Hypothalamus (tissue), 51 donors: ENCODE measurements around the gene CCR7.
"Not testable (repeated sequence)": the region's sequence is repeated elsewhere in the genome, so short reads cannot be mapped to it uniquely, and the experiment has no call there.

Experiments
- DNase-seq, 51 donors: peaks; one replicate each; lab custom pipeline; 2025; lab: John Stamatoyannopoulos, UW

Gene CCR7

DNA sequence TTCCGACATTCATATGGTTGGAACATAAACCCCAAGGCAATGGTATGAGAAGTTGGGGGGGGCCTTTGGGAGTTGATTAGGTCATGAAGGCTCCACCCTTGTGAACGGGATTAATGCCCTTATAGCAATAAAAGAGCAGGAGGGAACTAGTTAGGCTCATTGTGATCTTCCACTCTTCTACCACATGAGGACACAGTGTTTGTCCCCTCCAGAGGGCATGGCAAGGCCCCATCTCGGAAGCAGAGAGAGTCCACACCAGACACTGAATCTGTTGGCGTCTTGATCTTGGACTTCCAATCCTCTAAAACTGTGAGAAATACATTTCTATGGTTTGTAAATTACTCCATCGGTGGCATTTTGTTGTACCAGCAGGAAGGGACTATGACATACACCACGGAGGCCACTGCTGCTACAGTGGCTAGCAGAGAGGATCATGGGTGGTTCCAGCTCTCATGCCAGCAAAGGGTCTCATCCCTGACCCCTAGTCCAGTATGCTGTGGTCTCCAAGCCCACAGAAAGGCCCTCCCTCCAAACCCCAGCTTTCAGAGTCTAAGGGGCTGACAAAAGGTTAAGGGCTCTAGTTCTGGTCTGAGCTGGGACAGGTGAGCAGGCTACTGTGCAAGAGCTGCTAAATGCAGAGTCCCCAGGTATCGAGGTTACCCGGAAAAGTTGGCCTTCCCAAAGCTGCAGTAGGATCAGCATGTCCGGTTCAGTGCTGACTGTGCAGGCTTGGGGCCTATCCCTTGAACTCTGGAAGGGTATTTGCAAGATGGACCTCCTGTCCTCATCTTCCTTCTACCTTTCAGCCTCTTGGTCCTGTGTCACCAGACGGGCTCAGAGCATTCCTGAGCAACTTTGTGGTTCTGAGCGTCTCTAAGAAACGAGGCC, 12.2 kb downstream of the CCR7 start:
- DNase-seq = peak in 1 of 51 donors; percentile 51

DNA sequence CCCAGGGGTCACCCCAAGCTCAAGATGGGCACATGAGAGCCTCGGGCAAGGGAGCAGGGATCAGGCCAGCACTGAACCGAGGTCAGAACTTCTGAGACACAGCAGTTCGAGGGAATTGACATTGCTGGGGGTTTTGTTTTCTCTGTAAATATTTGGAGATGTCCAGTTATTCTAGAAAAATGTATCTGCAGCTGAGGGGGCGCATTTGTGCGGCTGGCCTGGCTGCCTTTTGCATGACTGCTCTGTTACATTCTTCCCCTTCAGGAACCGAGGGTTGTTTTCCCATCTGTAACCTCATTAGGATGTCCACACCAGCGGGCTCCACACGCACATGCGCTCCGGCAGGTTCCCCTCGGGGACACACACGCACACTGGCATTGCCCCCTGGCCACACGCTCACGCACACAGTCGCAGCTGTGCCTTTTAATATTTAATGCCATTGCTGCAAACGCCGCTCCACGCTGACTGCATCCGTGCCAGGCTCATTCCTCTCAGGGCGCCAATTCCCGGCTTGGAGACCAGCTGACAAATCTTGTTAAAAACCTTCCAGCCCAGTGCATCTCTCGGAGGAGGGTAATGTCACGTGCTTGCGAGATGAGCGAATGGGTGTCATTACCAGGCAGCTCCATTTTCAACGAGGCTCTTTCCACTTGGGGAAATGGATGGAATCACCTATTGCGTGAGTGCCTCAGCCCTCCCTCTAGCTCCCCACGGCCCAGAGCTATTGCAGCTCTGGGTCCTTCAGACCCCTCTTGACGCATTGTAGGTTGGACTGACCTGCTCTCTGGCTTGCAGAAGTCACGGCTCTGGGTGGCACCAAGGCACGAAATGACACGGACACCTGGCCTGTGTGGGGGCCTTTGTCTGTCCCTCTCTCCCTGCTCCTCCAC, 13.1 kb downstream of the CCR7 start:
- peak in 14 of 51 donors; percentile 16 to 57 (median 32) for DNase-seq

DNA sequence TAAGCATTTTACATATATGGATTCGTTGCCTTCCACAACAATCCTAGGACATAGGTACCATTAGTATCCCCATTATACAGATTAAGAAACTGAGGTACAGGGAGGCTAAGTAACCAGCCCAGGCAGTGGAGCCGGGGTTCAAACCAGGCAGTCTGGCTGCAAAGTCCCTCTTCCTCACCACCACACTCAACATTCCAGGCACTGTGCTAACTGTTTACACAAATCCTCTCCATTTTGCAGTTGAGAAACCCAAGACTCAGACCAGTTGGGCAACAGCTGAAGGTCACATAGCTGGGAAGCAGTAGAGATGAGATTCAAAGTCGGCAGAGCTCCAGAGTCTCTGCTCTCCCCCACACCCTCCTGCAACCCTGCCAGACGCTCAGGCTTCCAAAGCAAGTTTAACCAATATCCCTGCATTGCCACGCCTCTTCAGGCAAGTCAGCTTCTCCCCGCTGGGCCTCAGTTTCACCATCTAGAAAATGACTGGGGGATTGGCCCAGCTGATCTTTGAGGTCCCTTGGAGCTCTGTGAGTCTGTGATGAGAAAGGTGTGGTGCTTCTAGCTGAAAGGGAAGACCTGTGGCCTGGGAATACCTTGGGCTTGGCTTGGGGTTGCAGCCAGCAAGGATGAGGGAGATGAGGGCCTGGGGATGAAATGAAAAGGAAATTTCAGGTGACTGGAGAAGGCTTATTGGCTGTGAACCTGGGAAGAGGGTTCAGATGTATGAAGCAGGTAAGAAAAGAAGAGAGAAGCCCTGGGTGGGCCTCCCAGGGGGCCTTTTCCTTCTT, 14.0 kb downstream of the CCR7 start:
- no peak for DNase-seq

DNA sequence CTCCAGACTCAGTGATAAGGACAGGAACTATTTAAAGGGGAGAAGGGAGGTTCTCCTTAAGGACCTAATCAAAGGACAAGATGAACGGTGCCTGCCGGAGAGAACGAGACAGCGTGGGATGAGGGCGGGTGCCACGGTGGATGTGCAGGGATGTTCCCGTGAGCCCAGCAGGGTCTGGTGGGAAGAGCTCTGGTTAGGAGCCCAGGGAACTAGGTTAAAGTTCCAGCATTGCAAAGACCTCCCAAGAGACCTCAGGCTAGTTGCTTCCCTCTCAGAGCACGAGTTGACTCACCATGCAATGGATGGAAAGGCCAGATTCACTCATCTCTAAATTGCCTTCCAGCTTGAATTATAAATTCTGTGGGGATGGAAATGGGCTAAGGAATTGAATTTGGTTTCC, 14.7 kb downstream of the CCR7 start:
- no peak for DNase-seq

DNA sequence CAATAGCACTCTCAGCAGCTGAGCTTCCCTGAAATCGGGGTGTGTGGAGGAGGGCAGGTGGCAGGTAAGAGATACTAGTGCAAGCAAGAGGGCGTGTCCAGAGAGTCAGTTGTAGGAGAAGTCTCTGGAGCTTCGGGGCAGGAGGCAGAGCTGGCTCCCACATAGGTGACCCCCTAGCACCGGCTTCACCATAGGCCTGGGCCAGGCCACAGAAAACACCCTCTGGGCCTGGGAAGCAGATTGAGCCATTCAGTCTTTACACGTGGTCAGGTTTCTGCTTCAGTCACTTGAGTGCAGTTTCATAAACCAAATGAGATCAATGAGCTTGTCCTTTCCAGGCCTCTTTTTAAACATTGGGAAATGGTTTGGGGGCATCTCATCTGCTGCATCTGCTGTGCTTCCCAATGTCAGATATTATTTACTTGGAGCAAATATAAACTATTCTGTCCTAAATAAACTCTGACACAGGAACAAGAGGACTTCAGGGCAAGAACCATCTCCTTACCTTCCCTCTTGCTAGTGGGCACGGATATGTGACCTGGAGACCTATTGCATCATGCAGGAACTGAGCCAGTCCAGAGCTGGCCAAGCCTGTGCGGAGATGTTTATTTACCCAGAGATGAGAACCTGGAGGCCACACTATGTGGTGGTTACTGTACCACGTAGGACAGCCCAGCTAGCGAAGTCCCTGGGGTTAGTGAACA, 16.1 kb downstream of the CCR7 start:
- DNase-seq = no peak

DNA sequence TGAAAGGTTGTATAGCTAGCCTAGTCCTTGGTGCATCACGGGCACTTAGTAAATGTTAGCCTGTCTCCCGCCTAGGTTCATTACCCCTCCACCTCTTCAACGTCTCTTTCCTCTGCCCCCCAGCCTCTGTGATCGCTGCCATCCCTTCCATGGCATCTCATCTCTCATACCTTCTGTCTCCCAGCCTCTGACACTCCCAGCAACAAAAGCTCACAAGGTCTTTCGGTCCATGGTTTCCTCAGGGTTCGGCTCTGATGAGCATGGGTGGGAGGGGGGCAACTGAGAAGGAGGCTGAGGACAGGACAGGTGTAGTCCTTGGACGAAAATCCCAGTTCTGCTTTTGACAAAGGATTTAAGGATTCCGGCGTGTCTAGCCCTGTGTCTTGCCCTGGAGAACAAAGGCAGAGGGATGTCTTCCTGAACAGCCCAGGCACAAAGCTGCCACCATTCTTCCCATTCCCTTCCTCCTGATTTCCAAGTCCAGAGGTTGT, 16.7 kb downstream of the CCR7 start:
- DNase-seq = no peak

DNA sequence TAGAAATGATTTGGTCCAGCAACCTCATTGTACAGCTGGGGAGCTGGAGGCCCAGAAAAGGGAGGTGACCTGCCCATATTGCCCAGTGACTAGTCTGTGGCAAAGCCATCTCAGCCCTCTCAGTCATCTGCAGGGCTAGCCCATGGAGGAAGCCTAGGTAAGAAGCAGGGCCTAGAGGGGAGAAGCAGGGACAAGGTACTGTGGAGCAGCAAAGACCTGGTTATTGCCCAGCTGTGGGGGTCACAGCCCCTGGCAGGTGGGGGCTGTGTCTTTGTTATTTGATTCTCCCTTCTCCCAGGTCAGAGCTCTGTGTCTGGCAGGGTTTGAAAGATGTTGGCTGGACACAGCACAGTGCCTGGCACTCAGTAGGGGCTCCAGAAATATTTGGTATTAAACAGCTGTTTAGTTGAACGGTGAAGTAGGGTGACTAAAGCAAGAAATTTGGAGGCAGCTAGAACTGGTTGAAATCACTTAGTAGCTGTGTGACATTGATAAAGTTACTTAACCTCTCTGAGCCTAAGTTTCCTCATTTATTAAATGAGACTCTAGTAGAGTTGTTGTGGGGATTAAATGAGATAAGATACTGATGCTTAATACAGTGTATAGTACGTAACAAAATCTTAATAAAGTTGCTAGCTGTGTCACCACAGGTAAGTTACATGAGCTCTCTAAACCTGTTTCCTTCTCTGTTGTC, 17.3 kb downstream of the CCR7 start:
- no peak for DNase-seq

DNA sequence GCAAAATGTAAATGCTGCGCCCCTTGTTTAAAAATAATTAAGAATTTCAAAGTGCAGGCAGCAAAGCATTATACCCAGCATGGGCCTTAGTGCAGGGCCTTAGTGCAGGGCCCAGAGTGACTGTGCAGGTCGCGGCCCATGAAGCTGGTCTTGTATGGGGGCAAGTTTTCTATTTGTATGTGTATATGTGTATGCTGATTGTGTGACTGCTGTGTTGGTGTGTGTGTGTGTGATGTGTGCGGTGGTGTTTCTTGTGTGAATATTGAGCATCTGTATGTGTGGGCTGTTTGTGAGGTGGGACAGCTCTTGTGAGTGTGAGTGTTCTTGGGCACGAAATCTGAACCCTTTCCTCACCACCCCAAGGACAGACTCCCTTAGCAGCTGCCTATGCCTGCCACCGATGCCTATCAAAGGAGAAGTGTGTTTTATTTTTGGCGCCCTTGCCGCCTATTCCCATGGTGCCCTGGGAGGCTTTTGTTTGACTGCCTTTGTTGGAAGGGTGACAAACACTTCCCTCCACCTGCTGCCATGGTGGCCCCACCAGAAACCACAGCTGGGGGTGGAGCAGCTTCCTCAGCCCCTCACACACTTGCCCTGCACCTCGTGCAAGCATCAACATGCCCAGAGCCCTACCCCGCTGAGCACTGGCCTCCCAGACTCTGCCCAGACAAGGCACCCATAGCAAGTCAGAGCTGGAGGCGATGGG, 18.0 kb downstream of the CCR7 start:
- no peak for DNase-seq

DNA sequence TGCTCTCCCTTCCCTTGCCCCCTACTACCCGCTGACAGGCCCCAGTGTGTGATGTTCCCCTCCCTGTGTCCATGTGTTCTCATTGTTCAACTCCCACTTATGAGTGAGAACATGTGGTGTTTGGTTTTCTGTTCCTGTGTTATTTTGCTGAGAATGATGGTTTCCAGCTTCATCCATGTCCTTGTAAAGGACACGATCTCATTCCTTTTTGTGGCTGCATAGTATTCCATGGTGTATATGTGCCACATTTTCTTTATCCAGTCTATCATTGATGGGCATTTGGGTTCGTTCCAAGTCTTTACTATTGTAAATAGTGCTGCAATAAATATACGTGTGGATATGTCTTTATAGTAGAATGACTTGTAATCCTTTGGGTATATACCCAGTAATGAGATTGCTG, 18.8 kb downstream of the CCR7 start:
- DNase-seq = not testable (repeated sequence)

DNA sequence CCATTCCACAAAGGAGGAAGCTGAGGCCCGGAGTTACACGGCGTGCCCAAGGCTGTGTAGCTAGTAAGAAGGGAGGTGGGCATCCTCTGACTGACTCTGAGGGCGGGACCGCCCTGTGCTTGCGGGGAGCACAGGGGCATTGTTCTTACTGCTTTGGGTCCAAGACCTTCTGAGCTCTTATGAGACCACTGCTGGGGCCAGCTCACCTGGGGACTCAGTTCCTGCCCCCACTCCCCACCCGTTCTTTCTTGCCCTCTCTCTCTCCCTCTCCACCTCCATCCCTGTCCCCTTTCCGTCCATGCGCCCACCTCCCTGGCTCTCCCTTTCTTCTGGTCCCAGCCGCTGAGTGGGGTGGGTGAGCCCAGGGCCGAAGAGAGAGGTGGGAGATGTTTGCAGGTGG, 19.6 kb downstream of the CCR7 start:
- DNase-seq = no peak

DNA sequence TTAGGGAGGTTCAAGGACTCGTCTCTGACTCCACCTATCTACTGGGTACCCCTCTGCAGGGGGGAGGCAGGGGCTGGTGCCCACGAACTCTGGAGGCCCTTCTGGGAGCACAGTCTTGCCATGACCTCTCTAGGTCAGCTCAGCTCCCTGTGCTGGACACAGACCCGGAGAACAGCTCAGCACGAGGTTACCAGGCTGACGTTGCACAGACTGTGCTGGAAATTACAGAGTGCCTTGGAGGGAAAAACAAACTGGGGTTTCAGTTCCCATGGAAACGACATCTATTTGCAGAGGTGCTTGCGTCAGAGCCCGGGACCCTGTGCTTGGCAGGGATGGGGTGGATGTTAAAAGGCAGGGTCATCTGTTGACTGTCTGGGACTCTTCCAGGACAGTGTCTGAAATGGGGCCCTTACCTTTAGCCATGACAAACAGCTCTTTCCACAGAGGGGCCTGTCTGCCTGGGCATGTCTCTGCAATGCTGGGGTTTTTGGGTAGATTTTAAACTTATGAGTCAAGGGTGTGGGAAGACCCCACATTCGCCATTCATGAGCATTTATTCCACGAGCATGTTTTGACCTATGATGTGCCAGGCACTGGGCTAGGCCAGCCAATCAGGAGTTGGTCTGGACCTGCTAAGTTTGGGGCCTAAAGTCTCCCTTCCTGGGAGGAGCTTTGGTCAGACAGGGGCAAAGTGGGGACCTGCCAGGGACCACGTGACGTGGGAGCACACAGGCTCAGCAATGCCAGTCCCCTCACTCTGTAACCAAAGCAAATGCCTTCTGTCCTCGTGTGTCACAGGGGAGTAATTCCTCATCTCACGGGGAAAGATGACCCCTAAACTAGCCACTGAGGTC, 22.5 kb downstream of the CCR7 start:
- peak in 19 of 51 donors; percentile 13 to 60 (median 32) for DNase-seq

DNA sequence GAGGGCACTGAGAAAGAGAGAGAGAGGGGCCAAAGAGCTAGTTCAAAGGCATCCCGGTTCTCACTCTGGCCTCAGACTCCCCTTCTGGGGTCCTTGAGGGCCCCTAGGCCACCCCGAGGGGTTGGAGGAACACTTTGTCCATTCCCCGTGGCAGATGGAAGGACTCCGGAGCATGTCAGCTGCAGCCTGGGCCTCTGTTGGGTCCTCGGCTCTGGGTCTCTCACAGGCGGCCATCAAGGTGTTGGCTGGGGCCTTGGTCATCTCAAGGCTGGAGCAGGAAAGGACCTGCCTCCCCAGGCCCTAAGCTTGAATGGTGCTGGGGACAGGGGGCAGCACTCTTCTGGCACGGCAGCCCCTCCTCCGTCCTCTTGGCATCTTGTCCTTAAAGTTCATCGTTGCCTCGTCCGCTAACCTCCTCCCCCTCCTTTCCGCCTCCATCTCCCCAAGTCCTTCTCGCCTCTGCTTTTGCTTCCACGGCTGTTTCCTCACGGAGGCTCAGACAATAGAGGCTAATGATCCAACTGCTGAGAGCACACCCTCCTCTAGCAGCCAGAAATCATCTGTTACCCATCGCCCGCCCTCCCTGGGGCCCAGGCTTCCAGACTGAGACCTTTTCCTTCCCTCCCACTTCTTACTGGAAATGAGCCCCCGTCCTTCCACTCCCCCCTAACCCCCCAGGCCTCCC, 23.3 kb downstream of the CCR7 start:
- peak in 2 of 51 donors; percentile 38 to 40 for DNase-seq

DNA sequence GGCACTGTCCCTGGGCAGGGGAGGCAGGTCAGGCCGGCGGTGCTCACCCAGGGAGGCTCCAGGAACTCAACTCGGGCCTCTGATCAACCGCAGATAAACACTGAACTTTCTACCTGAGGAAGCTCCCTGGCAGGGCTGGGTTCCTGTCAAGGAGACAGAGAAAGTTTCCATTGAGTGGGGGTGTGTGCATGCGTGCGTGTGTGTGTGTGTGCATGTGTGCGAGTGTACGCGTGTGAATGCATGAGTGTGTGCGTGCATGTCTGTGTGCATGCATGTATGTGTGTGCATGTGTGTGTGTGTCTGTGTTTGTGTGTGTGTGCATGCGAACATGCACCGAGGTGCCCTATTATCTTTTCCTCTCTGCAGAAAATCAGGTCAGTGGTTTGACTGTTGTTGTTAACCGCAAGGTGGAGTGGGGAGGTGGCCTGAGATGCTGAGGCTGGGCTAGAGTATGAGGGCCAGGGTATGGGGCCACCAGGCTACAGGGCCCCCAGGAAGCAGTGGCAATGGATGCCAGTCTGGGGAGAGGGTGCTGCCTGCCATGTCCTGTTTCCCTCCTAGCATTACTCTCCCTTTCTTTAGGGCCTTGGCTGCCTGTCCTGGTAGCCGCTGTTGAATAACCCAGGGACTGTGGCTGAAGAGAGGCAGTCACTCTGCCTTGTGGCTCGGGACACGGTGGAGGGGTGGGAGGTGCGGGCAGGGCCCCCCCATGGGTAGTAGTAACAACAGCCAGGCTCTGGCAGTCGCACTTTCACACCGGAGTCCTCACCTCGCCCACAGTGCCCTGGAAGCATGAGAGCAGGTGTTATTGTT, 24.0 kb downstream of the CCR7 start:
- no peak for DNase-seq

DNA sequence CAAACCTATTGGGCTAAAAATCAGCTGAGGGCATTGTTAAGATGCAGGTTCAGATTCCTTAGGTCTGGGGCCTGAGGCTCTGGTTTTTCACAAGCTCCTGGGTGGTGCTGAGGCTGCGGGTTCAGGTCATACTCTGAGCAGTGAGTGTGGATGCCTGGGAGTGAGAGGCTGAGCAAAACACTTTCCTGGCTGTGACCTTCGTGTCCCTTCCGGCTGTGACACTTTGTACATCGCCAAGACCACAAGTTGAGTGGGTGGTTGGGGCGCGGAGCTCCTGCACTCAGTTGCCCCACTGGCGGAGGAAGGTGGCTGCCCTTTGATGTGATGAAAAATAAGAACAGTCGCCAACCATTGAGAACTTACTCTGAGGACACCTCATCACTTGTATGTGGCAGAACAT, 24.8 kb downstream of the CCR7 start:
- no peak for DNase-seq

DNA sequence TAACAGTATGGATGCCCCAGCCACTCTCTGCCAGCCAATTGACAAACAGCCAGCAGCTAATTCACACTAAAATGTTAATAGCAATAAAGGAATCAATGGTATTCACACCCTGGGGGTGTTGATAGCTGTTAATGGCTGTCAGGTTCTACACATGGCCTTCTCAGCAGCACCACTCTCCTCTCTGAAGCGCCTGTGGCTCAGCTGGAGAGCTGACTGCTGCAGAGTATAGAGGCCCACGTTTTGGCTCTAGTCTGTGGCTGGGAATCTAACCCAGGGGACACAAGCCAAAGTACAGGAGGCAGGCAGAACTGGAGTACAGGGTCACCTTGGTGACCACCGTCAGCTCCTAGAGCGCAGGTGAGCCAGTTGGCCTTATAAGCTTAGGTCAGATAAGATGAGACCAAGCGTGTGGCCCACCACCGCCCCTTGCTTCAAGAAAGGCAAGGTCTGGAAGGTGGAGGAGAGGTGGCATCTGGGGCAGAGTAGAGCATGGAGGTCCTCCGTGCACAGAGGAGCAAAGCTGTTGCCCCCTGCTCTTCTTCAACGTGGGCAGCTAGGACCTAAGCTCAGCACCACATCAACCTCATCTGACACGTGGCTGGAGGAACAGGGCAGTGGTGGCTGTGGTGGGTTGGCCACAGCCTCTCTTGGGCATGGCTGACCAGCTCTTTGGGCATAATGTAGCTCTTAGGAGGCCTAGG, 25.4 kb downstream of the CCR7 start:
- DNase-seq = no peak
